Uterus (tissue), 2 donors: ENCODE results near the gene NFX1.

ENCODE experiments used
- POLR2A ChIP-seq, 2 donors: fragments of 450-650 bp; IDR thresholded peaks; one replicate each; pipeline ENCODE4 v1.6.1; 2016; ENCODE audit warnings: antibody characterized with exemption in 2 of 2, mild to moderate bottlenecking in 1 of 2, moderate library complexity in 1 of 2
- TF ChIP-seq, protein P1 (sequence below), 4 experiments: fragments of 200-600 bp in 2 of 4; fragments of 450-650 bp in 2 of 4; sonication (generic) in 2 of 4; IDR thresholded peaks; one replicate each; pipeline ENCODE4 v1.5.1; 2016 to 2019; ENCODE audit warnings: antibody characterized with exemption in 4 of 4, mild to moderate bottlenecking in 2 of 4, moderate library complexity in 1 of 4

DNA sequence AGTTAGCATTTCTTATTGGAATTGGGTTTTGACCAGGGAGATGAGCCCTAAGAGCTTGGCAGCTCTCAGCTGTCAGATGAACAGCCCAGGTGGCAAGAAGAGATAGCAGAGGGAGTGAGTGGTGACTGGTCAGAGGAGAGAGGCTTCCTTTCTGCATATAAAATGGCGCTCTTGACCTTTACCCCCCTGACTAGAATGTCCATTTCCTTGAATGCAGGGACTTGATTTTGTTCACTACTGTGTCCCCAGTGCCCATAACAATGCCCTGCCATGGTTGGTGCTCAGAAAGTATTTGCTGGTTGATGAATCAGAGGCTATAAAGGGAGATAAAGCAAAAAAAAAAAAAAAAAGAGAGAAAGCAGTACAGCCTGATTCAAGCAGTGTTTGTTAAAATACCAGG lies 18.3 kb upstream of the NFX1 start:
- TF ChIP-seq, protein P1, sequence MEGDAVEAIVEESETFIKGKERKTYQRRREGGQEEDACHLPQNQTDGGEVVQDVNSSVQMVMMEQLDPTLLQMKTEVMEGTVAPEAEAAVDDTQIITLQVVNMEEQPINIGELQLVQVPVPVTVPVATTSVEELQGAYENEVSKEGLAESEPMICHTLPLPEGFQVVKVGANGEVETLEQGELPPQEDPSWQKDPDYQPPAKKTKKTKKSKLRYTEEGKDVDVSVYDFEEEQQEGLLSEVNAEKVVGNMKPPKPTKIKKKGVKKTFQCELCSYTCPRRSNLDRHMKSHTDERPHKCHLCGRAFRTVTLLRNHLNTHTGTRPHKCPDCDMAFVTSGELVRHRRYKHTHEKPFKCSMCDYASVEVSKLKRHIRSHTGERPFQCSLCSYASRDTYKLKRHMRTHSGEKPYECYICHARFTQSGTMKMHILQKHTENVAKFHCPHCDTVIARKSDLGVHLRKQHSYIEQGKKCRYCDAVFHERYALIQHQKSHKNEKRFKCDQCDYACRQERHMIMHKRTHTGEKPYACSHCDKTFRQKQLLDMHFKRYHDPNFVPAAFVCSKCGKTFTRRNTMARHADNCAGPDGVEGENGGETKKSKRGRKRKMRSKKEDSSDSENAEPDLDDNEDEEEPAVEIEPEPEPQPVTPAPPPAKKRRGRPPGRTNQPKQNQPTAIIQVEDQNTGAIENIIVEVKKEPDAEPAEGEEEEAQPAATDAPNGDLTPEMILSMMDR (IDR thresholded peaks at IDR 0.05), result no peak
- no peak for TF ChIP-seq POLR2A (IDR thresholded peaks at IDR 0.05)
